HG02840 (cell line): Measurements from ENCODE around the gene XYLT1.

Experiments
- ATAC-seq: cut with Tn5 transposase; IDR thresholded peaks from one replicate; pipeline ENCODE4 v1.9.1; 2021; ENCODE audit warnings: mild to moderate bottlenecking, moderate library complexity, moderate number of reproducible peaks; ENCODE audit not compliant: unreplicated experiment, low FRiP score

Gene XYLT1

GRCh38 chr16:17219991-17220390 is 250.8 kb downstream of the XYLT1 start:
- ATAC-seq, result no peak

GRCh38 chr16:17215936-17216335 is 254.8 kb downstream of the XYLT1 start:
- ATAC-seq, result no peak

DNA sequence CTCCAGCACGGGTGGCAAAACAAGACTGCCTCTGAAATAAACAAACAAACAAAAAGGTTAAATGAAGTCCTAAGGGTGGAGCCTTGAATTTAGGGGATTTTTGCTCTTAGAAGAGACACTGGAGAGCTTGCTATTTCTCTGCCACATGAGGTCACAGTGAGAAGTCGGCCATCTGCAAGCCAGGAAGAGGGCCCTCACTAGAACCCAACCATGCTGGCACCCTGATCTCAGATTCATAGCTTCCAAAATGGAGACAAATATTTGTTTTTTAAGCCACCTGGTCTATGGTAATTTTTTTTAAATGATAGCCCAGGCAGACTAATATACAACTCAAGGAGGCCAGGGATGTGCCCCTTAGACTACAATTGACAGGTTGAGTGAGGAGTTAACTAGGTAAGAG is 255.5 kb downstream of the XYLT1 start:
- ATAC-seq, result no peak

GRCh38 chr16:17213974-17214373 is 256.8 kb downstream of the XYLT1 start:
- ATAC-seq, result no peak

- ATAC-seq, result no peak
Observed at GRCh38 chr16:17213025-17213424, 257.7 kb downstream of the XYLT1 start.

- ATAC-seq, result no peak
Observed at GRCh38 chr16:17212606-17213005, 258.2 kb downstream of the XYLT1 start.

DNA sequence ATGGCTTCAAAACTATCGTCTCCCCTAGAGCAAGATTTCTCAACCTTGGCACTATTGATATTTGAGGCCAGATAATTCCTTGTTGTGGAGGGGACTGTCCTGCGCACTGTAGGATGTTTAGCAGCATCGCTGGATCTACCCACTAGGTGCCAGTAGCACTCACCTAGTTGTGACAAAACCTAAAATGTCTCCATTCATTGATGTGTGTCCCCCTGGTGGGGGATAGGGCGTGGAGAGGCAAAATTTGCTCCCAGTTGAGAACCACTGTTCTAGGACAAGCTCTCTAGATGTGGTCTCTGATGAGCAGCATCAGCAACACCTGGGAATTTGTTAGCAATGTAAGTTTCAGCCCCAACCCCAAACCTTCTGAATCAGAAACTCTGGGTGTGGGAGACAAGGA is 259.0 kb downstream of the XYLT1 start:
- no peak for ATAC-seq

GRCh38 chr16:17206712-17207111 is 264.0 kb downstream of the XYLT1 start:
- ATAC-seq, result no peak

- no peak for ATAC-seq
Observed at GRCh38 chr16:17205279-17206211, 265.2 kb downstream of the XYLT1 start.

DNA sequence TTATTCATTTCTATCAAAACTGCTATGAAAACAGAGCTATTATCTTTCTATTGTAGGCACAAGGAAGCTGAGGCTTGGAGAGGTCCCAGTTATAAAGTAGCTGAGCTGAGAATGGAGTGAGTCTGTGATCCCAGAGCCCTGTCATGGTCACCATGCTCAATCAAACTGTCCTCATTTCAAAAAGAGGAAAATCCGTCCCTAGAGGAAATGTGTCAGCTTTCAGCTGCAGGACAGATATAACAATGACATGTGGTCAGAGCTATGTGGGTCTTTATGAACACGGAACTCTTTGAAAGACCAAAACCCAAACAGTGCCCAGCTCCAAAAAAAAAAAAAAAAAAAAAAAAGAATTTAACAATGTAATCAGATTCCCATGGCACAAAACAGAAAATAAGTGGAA is 266.1 kb downstream of the XYLT1 start:
- no peak for ATAC-seq

GRCh38 chr16:17204206-17204605 is 266.6 kb downstream of the XYLT1 start:
- ATAC-seq, result no peak

GRCh38 chr16:17203424-17203823 is 267.3 kb downstream of the XYLT1 start:
- ATAC-seq, result no peak

- ATAC-seq, result no peak
Observed at GRCh38 chr16:17199135-17199534, 271.6 kb downstream of the XYLT1 start.

DNA sequence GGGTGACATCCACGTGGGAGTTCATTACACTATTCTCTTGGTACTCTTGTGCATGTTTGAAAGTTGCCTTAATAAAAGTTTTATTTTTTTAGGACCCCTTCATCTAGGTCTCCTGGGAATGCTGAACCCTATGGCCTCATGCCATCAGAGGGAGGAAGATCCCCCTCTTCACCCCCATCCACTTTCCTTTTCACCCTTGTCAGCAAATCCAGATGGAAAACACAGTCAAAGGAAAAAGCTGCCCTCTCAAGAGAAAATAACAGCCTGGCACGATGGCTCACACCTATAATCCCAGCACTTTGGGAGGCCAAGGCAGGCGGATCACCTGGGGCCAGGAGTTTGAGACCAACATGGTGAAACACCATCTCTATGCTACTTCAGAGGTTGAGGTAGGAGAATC is 274.2 kb downstream of the XYLT1 start:
- no peak for ATAC-seq

DNA sequence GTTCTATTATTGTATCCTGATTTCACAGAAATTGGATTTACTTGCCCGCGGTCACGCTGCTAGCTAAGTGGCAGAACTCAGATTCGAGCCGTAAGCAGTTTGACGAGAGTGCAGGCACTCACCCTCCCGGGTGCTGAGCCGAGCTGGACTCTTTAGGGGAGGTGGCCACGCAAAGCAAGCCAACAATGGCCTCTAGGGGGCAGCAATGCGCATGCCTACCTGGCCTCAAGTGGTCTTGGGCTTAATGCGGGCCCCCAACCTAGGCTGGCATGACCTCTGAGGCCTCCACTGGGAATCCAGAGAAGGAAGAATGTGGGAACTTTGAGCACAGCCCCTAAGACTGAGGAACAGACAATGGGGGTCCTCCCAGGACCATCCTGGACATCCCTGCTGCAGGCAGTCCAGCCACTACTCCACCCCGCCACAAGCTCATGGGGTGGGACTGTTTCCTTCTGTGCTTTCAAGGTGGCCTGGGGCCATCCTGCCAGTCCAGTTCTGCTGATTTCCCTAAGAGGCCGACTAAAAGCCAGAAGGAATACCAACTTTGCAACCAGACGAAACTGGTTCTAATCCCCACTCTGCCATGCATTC is 276.5 kb downstream of the XYLT1 start:
- no peak for ATAC-seq

GRCh38 chr16:17193566-17194100 is 277.1 kb downstream of the XYLT1 start:
- ATAC-seq, result no peak

DNA sequence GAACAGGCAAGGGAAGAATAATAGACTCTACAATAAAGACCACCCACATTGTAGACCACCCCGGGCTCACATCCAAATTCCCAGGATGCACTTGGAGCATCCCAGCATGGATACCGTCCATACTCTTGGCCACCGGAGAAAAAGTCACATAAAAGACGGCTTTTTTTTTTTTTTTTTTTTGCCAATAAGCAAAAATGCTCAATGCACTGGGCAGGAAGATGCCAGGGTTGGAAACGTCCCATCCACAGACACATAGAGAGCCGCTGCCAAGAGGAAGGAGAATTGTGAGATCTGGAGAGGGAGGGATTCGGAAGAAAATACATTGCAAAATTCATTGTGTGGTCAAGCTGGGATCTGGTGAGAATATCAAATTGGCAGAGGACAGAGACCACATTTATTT is 286.7 kb downstream of the XYLT1 start:
- no peak for ATAC-seq

DNA sequence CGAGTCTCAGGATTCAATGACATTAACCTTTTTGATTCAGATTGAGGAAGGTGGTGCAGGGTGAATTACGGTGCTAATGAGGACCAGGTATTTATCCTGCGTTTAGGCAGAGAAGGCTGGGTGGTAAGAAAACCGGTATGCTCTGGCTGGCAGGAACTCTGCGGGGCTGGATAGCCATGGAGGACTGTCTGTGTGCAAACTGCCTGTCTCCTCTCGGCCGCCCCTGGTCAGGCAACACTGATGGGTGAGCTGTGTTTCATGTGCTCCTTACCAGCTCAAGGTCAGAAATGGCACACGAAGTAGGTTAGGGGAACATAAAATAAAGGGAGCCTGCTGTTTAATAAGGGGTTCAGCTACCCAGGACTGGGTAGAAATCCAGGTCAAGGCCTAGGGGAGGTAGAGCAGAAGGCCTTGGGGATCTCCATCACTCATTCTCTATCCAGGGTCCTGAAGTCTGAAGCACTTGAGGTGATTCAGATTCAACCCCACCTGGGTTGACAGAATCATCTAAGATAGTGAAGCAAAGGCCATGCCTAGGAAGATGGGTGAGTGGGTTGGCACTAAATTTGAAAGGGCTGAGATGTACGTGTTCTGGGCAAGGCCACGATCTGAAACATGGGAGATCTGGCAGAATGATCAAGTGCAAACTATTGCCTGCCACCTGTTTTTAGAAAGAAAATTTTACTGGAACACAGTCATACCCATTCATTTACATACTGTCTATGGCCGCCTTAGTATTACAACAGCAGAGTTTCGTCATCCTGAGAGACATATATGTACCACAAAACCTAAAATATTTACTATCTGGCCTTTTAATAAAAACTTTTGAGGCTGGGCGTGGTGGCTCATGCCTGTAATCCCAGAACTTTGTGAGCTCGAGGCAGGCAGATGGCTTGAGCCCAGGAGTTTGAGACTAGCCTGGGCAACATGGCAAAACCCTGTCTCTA is 292.5 kb downstream of the XYLT1 start:
- ATAC-seq, result no peak

DNA sequence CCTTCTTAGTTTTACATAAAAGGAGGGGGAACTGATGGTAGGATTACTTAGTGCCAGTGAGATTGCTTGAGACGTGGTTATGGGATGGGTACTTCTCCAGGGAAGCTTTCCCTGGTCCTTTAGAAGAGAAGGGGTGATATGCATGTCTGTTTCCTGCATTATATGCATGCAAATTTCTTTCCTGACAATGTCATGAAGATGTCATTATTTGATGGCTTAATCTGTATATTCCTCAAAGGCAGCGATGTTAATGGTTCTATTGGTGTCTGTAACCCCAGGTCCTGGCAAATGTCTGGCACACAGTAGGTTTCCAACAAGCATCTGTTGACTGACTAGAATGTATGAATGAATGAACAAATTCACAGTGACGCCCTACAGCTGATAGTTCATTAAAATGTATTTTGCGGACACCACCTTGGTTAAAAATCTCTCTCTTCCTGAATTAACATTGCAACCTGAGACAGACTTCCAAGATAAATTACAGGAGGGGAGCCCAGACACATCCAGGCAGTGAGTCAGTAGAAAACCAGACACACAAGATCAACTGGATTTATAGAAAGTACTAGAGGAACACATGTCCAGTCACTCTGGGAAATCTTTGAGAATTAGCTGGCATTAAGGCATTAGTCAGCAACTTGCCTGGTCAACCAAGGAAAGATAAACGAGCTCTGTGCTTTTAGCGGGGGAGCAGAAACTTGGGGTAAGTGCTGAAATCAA is 293.4 kb downstream of the XYLT1 start:
- no peak for ATAC-seq

DNA sequence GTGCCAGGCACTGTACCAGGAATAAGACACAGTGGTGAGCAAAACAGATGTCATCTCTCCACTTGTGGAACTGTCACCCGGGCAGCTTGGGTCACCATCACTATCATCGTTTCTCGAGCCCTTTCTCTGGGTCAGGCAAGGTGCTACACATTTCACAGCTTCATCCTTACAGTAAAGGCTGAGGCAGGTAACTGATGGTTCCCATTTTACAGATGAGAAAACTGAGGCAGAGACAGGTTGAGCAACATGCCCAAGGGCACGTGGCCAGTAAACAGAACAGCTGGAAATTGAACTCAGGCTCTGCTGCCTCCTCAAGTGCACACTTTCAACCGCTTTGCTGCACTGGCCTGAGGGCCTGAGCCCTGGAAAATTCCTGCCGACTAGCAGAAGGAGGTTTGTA is 294.6 kb downstream of the XYLT1 start:
- no peak for ATAC-seq
